GM12878 (cell line): ENCODE measurements around the gene TSC22D4. TPM values are rescaled to one million over a fixed set of nuclear protein-coding genes. Genes with fewer than 3 reads are reported as not detected.

Experiments used
- BACH1 ChIP-seq: fragments of 450-650 bp; IDR thresholded peaks from 2 replicates; pipeline ENCODE4 v1.6.1; 2017; ENCODE audit warnings: mild to moderate bottlenecking, borderline replicate concordance
- BCL3 ChIP-seq: IDR thresholded peaks from 2 replicates; pipeline ENCODE4 v1.6.1; 2011; ENCODE audit warnings: borderline replicate concordance, low read depth, mild to moderate bottlenecking, moderate library complexity, low read length; ENCODE audit not compliant: insufficient read depth, poor library complexity, severe bottlenecking
- BCLAF1 ChIP-seq: fragments of 450-650 bp; IDR thresholded peaks from 2 replicates; pipeline ENCODE4 v1.6.1; 2017; ENCODE audit warnings: antibody characterized with exemption, mild to moderate bottlenecking, moderate library complexity
- CBX3 ChIP-seq: fragments of 200-600 bp; sonication (generic); IDR thresholded peaks from 2 replicates; pipeline ENCODE4 v1.6.1; 2016; ENCODE audit warnings: low read depth, borderline replicate concordance
- IKZF1 ChIP-seq: fragments of 450-650 bp; conservative IDR thresholded peaks from 2 replicates; pipeline ENCODE4 v1.6.1; 2017; ENCODE audit warnings: antibody characterized with exemption, mild to moderate bottlenecking
- NFIC ChIP-seq: IDR thresholded peaks from 2 replicates; pipeline ENCODE4 v1.6.1; 2012; ENCODE audit warnings: low read depth, mild to moderate bottlenecking, inconsistent platforms, low read length, moderate library complexity
- PAX8 ChIP-seq: fragments of 450-650 bp; IDR thresholded peaks from 2 replicates; pipeline ENCODE4 v1.6.1; 2017; ENCODE audit warnings: mild to moderate bottlenecking, moderate library complexity
- RB1 ChIP-seq: fragments of 450-650 bp; formaldehyde crosslinking; IDR thresholded peaks from 2 replicates; pipeline ENCODE4 v1.6.1; 2017; ENCODE audit warnings: mild to moderate bottlenecking, borderline replicate concordance
- SMAD5 ChIP-seq: IDR thresholded peaks from 2 replicates; pipeline ENCODE4 v1.6.1; 2016; ENCODE audit warnings: antibody characterized with exemption, low read depth
- TBL1XR1 ChIP-seq: IDR thresholded peaks from 2 replicates; pipeline ENCODE4 v1.6.1; 2012; ENCODE audit warnings: low read depth, low read length, improper control_type of control experiment
- polyA plus RNA-seq, 11 experiments: library from polyadenylated mRNA; depleted of rRNA in 4 of 11; unstranded in 6 of 11; stranded (reverse) in 5 of 11; fragments of >200 nt; fragmentation: Nextera tagmentation in 4 of 11; fragmentation: Illumina TruSeq in 1 of 11; extraction: Ambion mirVana in 4 of 11; extraction: Trizol in 1 of 11; gene quantifications; 1 replicate in 1 of 11; 2 replicates in 10 of 11; pipeline versions ENCODE4 v1.2.1 to v1.2.3, GENCODE V29; 2011 to 2016; ENCODE audit warnings: inconsistent platforms in 2 of 11, missing spikeins in 2 of 11, low read depth in 1 of 11
- total RNA-seq, 4 experiments: library from RNA; depleted of rRNA in 3 of 4; stranded (reverse); fragments of >200 nt in 3 of 4; fragmentation: Illumina TruSeq in 1 of 4; extraction: Trizol in 1 of 4; gene quantifications; 2 replicates each; pipeline versions ENCODE4 v1.2.1 to v1.2.3, GENCODE V29; 2013 to 2021
- TF ChIP-seq, protein P1 (sequence below): IDR thresholded peaks from 2 replicates; pipeline ENCODE4 v1.6.1; 2012; ENCODE audit warnings: low read depth, low read length, improper control_type of control experiment
- TF ChIP-seq, protein P2 (sequence below): IDR thresholded peaks from 2 replicates; pipeline ENCODE4 v1.6.1; 2011; ENCODE audit warnings: borderline replicate concordance, low read depth, mild to moderate bottlenecking, moderate library complexity, mixed read lengths, low read length; ENCODE audit not compliant: insufficient read depth; ENCODE audit errors: extremely low read length
- TF ChIP-seq, protein P3 (sequence below), 3 experiments: IDR thresholded peaks in 2 of 3; conservative IDR thresholded peaks in 1 of 3; 2 replicates each; pipeline ENCODE4 v1.5.1; 2011; ENCODE audit warnings: low read depth in 3 of 3, low read length in 3 of 3, mild to moderate bottlenecking in 3 of 3, control low read depth in 2 of 3, moderate library complexity in 2 of 3, inconsistent platforms in 1 of 3, mixed read lengths in 1 of 3; ENCODE audit not compliant: control insufficient read depth in 2 of 3, insufficient read depth in 1 of 3; ENCODE audit errors: extremely low read depth in 1 of 3
- TF ChIP-seq, protein P4 (sequence below): IDR thresholded peaks from 2 replicates; pipeline ENCODE4 v1.6.1; 2012; ENCODE audit warnings: low read depth, low read length, improper control_type of control experiment

TSC22D4 gene
- total and polyA plus RNA-seq, 10 of the 15 experiments (the other 5 are each of a cell fraction or from before 2014, with no cell fraction given), result 0.50 to 65.7 (median 24.4) TPM

DNA sequence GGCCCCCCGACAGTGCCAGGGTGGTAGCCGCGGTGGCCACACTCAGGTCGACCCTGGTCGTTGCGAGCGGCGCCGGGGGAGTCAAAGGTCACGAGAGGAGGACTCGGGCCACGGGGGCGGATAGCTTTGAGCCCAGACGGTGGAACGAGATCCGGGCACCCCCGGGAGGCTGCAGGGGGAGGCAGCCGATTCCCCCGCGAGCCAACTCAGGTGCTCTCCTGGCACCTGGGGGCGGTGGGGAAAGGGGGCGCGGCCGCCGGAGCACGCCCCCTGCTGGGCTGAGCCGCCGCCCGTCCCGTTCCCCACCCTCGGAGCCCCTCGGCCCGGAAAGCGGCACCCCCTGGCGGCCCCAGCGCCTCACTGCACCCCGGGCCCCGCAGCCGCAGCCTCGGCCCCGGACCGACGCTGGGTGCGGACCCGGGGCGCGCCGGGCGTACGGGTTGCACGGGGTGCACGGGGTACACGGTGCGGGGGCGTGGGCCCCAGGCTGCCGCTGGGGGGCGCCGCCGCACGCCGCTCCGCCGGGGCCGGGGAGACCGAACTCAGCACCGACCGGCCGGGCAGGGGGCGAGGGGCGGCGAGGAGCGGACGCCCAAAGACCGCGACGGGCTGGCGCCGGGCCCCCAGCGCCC lies 4.2 kb upstream of the TSC22D4 start (continued):
- TF ChIP-seq, protein P1, sequence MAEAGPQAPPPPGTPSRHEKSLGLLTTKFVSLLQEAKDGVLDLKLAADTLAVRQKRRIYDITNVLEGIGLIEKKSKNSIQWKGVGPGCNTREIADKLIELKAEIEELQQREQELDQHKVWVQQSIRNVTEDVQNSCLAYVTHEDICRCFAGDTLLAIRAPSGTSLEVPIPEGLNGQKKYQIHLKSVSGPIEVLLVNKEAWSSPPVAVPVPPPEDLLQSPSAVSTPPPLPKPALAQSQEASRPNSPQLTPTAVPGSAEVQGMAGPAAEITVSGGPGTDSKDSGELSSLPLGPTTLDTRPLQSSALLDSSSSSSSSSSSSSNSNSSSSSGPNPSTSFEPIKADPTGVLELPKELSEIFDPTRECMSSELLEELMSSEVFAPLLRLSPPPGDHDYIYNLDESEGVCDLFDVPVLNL, result no peak
- TF ChIP-seq, protein P2, sequence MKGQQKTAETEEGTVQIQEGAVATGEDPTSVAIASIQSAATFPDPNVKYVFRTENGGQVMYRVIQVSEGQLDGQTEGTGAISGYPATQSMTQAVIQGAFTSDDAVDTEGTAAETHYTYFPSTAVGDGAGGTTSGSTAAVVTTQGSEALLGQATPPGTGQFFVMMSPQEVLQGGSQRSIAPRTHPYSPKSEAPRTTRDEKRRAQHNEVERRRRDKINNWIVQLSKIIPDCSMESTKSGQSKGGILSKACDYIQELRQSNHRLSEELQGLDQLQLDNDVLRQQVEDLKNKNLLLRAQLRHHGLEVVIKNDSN, result no peak
- TF ChIP-seq CBX3 (no peak), PAX8 (no peak), RB1 (peak; percentile 87; the same call in 1 of the 2 replicates), IKZF1 (peak; percentile 83), TBL1XR1 (0 out of 2 replicates have a peak, but pooled peaks have one; percentile 17), SMAD5 (no peak), BCL3 (no peak), BACH1 (peak; percentile 65; the same call in 1 of the 2 replicates), NFIC (no peak), BCLAF1 (0 out of 2 replicates have a peak, but pooled peaks have one; percentile 47)
- TF ChIP-seq, protein P3, sequence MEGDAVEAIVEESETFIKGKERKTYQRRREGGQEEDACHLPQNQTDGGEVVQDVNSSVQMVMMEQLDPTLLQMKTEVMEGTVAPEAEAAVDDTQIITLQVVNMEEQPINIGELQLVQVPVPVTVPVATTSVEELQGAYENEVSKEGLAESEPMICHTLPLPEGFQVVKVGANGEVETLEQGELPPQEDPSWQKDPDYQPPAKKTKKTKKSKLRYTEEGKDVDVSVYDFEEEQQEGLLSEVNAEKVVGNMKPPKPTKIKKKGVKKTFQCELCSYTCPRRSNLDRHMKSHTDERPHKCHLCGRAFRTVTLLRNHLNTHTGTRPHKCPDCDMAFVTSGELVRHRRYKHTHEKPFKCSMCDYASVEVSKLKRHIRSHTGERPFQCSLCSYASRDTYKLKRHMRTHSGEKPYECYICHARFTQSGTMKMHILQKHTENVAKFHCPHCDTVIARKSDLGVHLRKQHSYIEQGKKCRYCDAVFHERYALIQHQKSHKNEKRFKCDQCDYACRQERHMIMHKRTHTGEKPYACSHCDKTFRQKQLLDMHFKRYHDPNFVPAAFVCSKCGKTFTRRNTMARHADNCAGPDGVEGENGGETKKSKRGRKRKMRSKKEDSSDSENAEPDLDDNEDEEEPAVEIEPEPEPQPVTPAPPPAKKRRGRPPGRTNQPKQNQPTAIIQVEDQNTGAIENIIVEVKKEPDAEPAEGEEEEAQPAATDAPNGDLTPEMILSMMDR (IDR thresholded peaks at IDR 0.05 in 2 of 3, conservative IDR thresholded peaks at IDR 0.05 in 1 of 3; ENCODE audit: control insufficient read depth in 2 of 3, extremely low read depth in 1 of 3, insufficient read depth in 1 of 3, low read depth in 3 of 3, low read length in 3 of 3), result peak; percentile 77 to 93 (median 92)
- TF ChIP-seq, protein P4, sequence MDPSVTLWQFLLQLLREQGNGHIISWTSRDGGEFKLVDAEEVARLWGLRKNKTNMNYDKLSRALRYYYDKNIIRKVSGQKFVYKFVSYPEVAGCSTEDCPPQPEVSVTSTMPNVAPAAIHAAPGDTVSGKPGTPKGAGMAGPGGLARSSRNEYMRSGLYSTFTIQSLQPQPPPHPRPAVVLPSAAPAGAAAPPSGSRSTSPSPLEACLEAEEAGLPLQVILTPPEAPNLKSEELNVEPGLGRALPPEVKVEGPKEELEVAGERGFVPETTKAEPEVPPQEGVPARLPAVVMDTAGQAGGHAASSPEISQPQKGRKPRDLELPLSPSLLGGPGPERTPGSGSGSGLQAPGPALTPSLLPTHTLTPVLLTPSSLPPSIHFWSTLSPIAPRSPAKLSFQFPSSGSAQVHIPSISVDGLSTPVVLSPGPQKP, result no peak
